ENCODE data around the gene FNBP1L. TPM values are rescaled to one million over a fixed set of nuclear protein-coding genes. Genes with fewer than 3 reads are reported as not detected.

FNBP1L gene
- total RNA-seq, 4 donors from 2014 or later, result 9.6 to 23.1 (median 15.5) TPM

DNA sequence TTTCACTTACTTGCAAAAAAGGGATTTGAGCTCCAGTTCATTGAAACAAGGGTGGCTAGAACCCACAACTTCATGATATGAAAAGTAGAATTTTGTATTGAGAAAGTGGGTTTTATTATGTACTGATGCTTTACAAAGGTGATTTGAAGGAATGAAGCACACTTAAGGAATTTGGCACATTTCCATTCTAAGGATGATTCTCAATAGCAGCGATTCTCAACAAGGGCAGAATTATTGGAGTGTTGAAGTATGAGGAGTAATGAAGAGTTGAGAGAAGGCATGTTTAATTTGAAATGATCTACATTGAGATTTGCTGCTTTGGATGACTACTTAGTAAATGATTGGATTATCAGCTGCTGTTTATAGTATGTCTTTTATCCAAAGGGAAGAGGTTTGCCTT, 54.7 kb downstream of the FNBP1L start:
- DNase-seq (ENCODE audit: extremely low spot score), result no peak
- Histone ChIP-seq H3K27ac (replicated peaks in 1 of 4) (no peak overlapping the region), H3K4me3 (no peak overlapping the region), H3K9me3 (no peaks in the 10 kb centered on the region), H3K36me3 (peaks cover 0 to 8% (median 0%) of the 10 kb centered on the region in 4 donors), H3K4me1 (no peaks in the 10 kb centered on the region), H3K27me3 (no peaks in the 10 kb centered on the region)
- intact Hi-C loops (cut with DNase I), result no loop called here
- 70% methylated on average over 1 of the region's 1 CpG for WGBS
- no peak for TF ChIP-seq POLR2AphosphoS5 (IDR thresholded peaks at IDR 0.05)

DNA sequence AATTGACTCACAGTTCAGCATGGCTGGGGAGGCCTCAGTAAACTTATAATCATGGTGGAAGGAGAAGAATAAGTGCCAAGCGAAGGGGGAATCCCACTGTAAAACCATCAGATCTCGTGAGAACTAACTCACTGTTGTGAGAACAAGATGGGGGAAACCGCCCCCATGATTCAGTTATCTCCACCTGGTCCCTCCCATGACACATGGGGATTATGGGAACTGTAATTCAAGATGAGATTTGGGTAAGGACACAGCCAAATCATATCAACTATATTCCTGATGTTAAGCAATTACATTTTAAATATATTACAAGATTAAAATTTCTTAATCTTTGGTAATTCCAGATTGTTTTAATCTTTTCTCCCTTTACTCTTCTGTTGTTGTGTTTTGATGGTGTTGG, 55.2 kb downstream of the FNBP1L start:
- no peak for TF ChIP-seq POLR2A (IDR thresholded peaks at IDR 0.05; ENCODE audit: low read depth)
- no peak for TF ChIP-seq POLR2AphosphoS5 (IDR thresholded peaks at IDR 0.05)
- no peak for TF ChIP-seq EP300 (IDR thresholded peaks at IDR 0.05)
- Histone ChIP-seq H3K4me1 (no peaks in the 10 kb centered on the region), H3K4me3 (no peak overlapping the region), H3K27me3 (no peaks in the 10 kb centered on the region), H3K9me3 (no peaks in the 10 kb centered on the region), H3K27ac (replicated peaks in 1 of 4) (no peak overlapping the region), H3K36me3 (peaks cover 0 to 8% (median 0%) of the 10 kb centered on the region in 4 donors)
- 95% methylated on average over 3 of the region's 3 CpGs for WGBS
- DNase-seq (ENCODE audit: extremely low spot score), result no peak
- intact Hi-C loops (cut with DNase I), result no loop called here

DNA sequence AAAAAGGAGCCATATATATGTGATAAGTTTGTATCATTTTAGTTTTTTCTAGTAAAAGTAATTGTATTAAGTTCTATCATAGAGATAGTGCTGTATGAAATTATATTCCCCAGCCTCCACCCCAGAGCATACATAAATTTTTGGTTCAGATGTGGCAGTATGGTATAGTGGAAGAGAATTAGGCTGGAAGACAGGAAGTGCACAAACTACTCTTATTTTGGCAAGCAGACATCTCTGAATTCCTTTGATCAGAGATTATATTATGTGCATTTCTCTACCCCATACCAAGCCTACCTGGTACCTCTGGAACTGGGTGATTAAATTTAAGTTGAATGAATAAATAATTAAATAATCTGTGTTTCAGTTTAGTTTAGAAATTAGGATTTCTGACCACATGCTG, 55.9 kb downstream of the FNBP1L start:
- H3K4me3 ChIP-seq, result no peak overlapping the region
- no peaks in the 10 kb centered on the region for H3K27me3 ChIP-seq
- intact Hi-C loops (cut with DNase I), result no loop called here
- DNase-seq (ENCODE audit: extremely low spot score), result no peak
- TF ChIP-seq EP300 (IDR thresholded peaks at IDR 0.05) (no peak), POLR2A (IDR thresholded peaks at IDR 0.05; ENCODE audit: low read depth) (no peak), POLR2AphosphoS5 (IDR thresholded peaks at IDR 0.05) (no peak)
- TF ChIP-seq, protein P1, sequence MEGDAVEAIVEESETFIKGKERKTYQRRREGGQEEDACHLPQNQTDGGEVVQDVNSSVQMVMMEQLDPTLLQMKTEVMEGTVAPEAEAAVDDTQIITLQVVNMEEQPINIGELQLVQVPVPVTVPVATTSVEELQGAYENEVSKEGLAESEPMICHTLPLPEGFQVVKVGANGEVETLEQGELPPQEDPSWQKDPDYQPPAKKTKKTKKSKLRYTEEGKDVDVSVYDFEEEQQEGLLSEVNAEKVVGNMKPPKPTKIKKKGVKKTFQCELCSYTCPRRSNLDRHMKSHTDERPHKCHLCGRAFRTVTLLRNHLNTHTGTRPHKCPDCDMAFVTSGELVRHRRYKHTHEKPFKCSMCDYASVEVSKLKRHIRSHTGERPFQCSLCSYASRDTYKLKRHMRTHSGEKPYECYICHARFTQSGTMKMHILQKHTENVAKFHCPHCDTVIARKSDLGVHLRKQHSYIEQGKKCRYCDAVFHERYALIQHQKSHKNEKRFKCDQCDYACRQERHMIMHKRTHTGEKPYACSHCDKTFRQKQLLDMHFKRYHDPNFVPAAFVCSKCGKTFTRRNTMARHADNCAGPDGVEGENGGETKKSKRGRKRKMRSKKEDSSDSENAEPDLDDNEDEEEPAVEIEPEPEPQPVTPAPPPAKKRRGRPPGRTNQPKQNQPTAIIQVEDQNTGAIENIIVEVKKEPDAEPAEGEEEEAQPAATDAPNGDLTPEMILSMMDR (IDR thresholded peaks at IDR 0.05), result no peak
- no peaks in the 10 kb centered on the region for H3K4me1 ChIP-seq
- no peaks in the 10 kb centered on the region for H3K9me3 ChIP-seq
- H3K27ac ChIP-seq (replicated peaks in 1 of 4), result no peak overlapping the region
- peaks cover 0 to 8% (median 0%) of the 10 kb centered on the region in 4 donors for H3K36me3 ChIP-seq

DNA sequence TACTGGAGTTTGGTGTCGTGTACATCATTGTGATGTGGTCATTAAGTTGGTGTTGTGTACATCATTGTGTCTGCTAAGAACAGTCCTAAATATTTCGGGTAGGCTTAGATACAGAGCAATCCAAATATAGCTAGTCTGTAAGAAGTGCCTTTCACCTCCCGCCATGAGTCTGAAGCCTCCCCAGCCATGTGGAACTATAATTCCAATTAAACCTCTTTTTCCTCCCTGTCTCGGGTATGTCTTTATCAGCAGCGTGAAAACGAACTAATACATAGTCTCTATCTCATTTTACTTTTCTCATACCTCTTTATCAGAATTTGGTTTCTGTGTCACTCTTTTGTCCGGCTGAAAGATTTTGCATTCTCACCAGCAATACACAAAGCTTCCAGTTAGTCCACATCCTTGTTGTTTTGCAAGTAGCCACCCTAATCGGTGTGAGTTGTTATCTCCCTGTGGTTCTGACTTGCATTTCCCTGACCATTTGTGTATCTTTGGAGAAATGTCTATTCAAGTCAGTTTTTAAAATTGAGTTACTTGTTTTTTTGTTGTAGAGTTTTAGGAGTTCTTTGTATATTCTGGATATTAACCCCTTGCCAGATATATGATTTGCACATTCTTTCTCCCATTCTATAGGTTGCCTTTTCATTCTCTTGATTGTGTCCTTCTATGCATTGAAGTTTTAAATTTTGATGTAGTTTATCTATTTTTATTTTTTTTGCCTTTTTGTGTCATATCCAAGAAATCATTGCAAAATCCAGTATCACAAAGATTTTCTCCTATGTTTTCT, 56.5 kb downstream of the FNBP1L start:
- 93% methylated on average over 8 of the region's 8 CpGs for WGBS
- no peak overlapping the region for H3K27ac ChIP-seq (replicated peaks in 1 of 4)
- no peak overlapping the region for H3K4me3 ChIP-seq
- H3K36me3 ChIP-seq, result peaks cover 0 to 11% (median 0%) of the 10 kb centered on the region in 4 donors
- no peak for DNase-seq (ENCODE audit: extremely low spot score)
- intact Hi-C loops (cut with DNase I), result no loop called here
- H3K27me3 ChIP-seq, result no peaks in the 10 kb centered on the region
- TF ChIP-seq, protein P1 (IDR thresholded peaks at IDR 0.05), result no peak
- TF ChIP-seq POLR2A (IDR thresholded peaks at IDR 0.05; ENCODE audit: low read depth) (no peak), EP300 (IDR thresholded peaks at IDR 0.05) (no peak), POLR2AphosphoS5 (IDR thresholded peaks at IDR 0.05) (no peak)
- H3K4me1 ChIP-seq, result no peaks in the 10 kb centered on the region
- no peaks in the 10 kb centered on the region for H3K9me3 ChIP-seq

DNA sequence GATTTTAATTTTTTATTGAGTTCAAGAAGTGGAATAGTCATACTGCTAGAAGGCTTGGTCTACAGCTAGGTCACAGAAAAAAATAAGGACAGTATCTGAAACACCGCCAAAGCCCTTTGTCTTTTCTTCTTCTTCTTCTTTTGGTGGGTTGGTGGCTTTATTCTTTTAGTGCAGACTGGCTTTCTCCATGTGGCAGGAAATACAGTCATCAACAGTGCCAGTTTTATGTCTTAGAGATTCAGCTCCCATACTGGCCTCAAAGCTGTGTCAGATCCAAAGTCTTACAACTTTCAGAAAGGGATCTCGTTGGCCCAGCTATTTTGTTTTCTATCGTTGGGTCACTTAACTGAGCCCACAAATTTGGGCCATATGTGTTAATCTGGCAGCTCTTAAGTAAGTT, 58.2 kb downstream of the FNBP1L start:
- WGBS, result 92% methylated on average over 3 of the region's 3 CpGs

More for the DNA sequence above, 58.2 kb downstream of the FNBP1L start:
- H3K27ac ChIP-seq (replicated peaks in 1 of 4), result no peak overlapping the region
- peaks cover 0 to 13% (median 0%) of the 10 kb centered on the region in 4 donors for H3K36me3 ChIP-seq
- H3K4me1 ChIP-seq, result no peaks in the 10 kb centered on the region
- no peak for DNase-seq (ENCODE audit: extremely low spot score)
- no peaks in the 10 kb centered on the region for H3K27me3 ChIP-seq
- TF ChIP-seq POLR2A (IDR thresholded peaks at IDR 0.05; ENCODE audit: low read depth) (no peak), EP300 (IDR thresholded peaks at IDR 0.05) (no peak), POLR2AphosphoS5 (IDR thresholded peaks at IDR 0.05) (no peak)
- TF ChIP-seq, protein P1 (IDR thresholded peaks at IDR 0.05), result no peak
- no peaks in the 10 kb centered on the region for H3K9me3 ChIP-seq
- no peak overlapping the region for H3K4me3 ChIP-seq
- intact Hi-C loops (cut with DNase I), result no loop called here
